ENCODE results near the gene LZTFL1.

- TF ChIP-seq CTCF (IDR thresholded peaks at IDR 0.05; ENCODE audit: extremely low read depth in 1 of 2, insufficient read depth in 1 of 2, low read depth in 1 of 2, low read length in 2 of 2), result no peak
- peak; percentile 90 for TF ChIP-seq EZH2 (IDR thresholded peaks at IDR 0.05; ENCODE audit: borderline replicate concordance, low read depth, low read length, severe bottlenecking)
- TF ChIP-seq FOS (IDR thresholded peaks at IDR 0.05; ENCODE audit: borderline replicate concordance, insufficient read depth, low read length), result no peak
- TF ChIP-seq POLR2AphosphoS5 (IDR thresholded peaks at IDR 0.05; ENCODE audit: insufficient read depth, low read depth, low read length), result no peak
- TF ChIP-seq POLR2A (IDR thresholded peaks at IDR 0.05; ENCODE audit: low read depth, low read length), result no peak
Observed at GRCh38 chr3:45795882-45796765, 45.8 kb downstream of the LZTFL1 start, which contains the start of gene SLC6A20.
